HG03342 (cell line): ENCODE results near the gene MATN4.
"Not testable (repeated sequence)": the region's sequence is repeated elsewhere in the genome, so short reads cannot be mapped to it uniquely, and the experiment has no call there.

Experiments used
- ATAC-seq: cut with Tn5 transposase; IDR thresholded peaks from one replicate; pipeline ENCODE4 v1.9.1; 2021; ENCODE audit warnings: mild to moderate bottlenecking, moderate library complexity; ENCODE audit not compliant: unreplicated experiment

MATN4 gene

DNA sequence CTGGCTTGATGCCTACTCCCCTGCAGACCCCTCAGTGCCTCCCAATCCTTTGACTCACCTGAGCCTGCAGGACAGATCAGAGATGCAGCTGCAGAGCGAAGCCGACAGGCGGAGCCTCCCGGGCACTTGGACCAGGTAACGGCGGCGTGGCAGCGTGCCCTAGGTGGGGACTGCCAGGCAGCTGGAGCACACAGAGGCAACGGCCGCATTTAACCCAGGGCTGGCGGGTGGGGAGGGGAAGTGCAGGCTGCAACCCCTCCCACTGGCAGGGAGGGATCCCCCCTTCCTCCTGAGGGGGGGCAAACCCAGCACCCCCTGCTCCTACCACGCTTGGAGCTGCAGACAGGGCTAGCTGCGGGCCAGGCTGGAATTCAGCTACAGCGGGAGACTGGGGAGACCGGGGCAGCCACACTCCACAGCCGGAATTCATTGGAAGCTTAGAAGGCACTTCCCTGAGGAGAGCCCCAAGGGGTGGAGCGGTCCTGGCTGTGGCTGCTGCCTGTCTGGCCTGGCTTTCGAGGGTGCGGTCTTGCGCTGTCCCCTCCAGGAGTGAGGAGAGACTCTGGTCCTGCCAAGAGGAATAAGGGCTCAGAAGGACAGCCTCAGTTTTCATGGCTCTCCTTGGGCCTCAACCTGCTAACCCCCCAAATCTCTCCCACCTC lies at the start of gene MATN4:
Gene MATN4 (minus strand): TSS at position 183 of the 662 bp plus-strand sequence. CDS start 2,717 bp downstream, outside the sequence.
- no peak for ATAC-seq

- ATAC-seq = no peak
These were observed 47.3 kb upstream of the MATN4 start for GRCh38 chr20:45355209-45356084.

DNA sequence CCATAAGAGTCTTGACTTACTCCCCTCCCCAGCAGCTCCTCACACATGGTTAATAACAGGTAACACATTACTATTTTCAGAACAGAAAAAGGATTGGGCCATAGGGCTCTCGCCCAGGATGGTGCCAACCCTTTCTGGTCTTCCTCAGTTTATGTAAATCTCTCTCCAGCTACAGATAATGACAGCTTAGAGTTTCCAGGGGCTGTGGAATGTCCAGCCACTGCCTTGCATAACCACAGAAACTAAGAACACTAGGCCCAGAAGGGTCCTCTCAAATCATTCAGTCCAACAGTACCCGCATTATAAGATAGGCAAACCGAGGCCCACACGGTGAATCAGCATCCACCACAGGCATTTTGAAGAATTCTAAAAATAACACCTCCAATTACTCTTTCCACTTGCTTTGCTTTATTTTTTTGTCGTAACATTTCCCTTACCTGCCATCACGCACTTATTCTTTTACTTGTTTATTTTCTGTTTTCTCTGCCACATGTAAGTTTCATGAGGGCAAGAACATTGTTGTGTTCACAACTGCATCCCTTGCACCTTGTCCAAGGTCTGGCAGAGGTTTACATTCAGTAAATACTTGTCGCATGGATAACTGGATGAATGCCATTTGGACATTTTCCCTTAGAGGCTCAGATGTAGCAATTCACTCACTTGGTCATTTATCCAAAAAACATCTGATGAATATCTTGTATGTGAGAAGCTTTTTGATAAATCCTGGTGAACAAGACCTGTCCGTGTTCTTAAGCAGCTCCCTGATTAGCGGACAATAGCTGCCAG lies 46.5 kb upstream of the MATN4 start:
- ATAC-seq = no peak

DNA sequence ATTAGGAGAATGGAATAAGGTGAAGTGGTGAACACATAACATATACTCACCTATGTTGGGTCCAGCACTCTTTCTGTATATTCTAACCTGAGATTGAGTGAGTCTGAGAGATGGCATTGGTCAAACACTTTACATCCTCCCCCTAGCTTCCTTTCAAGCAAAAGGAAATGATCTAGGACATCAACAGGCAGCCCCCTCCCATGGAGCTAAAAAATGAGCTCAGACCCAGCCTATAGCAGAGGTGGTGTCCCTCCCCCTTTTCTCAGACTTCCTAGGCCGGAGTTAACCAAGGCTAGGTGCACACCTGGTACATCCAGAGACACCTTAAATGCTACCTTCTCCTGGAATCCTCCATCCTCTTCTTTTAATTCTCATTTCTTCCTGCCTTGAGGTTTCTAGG lies 45.6 kb upstream of the MATN4 start:
- no peak for ATAC-seq

DNA sequence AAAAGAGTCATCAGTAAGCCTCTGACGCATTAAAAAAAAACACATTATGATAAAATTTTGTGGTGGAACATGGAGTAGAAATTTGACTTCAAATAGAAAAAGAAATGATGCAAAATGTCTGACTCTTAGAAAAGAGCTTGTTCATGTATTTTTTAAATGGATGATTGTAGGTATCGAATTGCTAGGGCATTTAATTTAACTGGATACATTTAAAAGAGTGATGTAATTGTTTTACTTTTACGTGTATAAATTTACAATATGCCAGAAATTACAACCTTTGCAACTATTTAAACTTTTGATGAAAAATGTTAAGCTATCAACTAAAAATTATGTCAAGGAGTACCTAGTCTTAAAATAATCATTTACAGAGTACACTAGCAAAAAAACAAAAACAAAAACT lies 44.6 kb upstream of the MATN4 start:
- ATAC-seq = no peak

GRCh38 chr20:45350795-45351194 lies 42.7 kb upstream of the MATN4 start:
- ATAC-seq = not testable (repeated sequence)

DNA sequence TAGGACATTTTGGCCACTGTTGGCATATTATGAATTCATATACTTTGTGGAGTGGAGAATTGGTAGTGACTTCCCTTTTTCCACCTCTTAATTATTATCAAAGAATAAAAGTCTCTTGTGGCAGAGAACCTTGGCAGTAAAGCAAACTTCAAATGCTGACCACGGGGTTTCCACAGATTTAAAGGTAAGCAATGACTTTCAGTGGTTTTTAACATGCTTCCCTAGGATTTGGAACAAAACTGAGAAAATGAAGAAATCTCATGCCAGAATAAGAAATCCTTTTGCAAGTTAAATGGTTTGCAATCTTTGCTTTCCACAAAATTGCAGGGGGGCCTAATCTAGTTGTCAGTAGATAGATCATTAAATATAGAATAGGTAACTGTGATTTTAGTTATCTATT lies 42.1 kb upstream of the MATN4 start:
- ATAC-seq = no peak

DNA sequence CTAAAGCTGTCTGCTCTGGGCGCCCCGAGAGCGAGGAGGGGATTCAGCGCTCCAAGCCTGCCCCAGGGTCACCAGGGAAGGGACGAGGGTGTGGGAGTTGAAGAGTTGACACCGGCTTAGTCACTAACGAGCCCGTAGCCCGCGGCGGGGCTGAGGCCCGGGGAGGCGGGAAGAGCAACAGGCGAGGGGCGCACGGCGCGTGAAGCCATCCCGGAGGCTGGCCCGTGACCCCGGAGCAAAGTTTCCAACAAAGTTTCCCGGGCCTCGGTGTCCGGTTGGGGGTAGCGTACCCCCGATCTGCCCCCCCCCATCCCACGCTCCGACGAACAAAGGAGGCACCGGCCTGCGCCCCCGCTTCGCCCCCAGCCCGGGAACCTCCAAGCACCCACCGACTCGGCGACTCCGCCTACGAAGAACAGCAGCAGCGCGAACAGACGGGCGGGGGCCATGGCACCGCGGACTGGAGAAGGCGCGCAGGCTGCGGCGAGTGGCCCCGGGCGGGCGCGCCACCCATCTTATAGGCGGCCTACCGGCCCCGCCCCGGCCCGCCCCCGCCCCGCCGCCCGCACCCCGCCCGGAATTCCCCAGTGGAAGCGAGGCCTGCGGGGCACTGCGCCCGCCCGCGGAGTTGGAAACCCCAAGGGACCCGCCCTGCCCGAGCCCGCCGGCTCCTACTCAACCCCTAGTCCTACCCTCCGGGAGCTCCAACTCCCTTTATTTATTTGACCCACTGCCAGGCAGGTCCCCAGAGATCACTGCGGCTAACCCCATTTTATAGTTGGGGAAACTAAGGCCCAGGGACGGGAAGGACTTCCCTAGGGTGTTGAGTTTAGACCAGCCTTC lies 40.1 kb upstream of the MATN4 start, which contains the start of gene SDC4:
Gene SDC4 (minus strand): TSS at position 489 of the 843 bp plus-strand sequence. CDS start 40 bp downstream, at position 449.
- ATAC-seq = no peak

DNA sequence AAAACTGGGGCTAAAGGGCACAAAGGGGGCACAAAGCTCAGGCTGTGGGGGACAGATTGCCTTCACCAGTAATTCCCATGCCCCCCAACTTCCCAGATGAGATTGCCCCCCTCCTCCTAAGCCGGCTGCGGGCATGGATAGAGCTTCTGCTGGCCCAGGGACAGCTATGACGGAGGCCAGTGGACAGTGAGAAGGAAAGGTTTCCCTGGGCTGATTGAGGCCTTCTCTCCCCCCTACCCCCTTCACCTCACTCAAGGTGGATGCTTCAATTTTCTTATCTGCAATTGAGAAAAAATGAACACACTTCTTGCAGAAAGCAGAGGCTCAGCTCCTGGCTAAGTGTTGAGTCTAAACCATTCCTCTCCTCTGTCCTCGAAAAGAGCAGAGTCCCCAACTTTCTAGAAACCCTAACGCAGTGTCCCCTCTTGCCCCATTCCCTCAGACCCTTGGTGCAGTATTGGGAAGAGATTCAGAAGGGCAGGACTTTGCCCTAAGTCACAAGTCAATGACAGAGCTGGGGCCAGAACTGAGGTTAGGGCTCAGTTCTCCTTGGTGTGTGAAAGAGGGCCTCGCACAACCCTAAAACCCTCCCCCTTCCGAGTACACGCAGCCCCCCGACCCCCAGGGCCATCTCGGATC lies 39.3 kb upstream of the MATN4 start:
- no peak for ATAC-seq

GRCh38 chr20:45346851-45347250 lies 38.8 kb upstream of the MATN4 start:
- no peak for ATAC-seq

DNA sequence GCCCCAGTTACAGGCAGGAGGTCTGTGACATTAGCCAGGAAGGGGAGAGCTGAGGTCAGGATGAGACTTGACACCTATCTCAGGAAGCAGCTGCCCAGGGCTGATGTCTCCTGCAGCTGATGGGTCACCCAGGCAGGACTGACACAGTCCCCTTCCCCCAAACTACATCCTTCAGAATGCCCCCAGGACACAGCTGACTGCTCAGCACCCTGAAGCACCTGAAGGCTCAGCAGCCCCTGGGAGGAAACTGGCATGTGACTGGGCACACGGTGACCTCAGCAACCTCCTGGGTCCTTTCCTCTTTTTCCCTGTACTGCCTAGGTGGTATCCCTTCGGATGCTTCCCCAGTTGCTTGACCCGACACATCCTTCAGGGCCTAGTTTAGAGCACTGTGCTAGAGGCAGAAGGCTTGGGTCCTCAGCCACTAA lies 38.2 kb upstream of the MATN4 start:
- no peak for ATAC-seq

DNA sequence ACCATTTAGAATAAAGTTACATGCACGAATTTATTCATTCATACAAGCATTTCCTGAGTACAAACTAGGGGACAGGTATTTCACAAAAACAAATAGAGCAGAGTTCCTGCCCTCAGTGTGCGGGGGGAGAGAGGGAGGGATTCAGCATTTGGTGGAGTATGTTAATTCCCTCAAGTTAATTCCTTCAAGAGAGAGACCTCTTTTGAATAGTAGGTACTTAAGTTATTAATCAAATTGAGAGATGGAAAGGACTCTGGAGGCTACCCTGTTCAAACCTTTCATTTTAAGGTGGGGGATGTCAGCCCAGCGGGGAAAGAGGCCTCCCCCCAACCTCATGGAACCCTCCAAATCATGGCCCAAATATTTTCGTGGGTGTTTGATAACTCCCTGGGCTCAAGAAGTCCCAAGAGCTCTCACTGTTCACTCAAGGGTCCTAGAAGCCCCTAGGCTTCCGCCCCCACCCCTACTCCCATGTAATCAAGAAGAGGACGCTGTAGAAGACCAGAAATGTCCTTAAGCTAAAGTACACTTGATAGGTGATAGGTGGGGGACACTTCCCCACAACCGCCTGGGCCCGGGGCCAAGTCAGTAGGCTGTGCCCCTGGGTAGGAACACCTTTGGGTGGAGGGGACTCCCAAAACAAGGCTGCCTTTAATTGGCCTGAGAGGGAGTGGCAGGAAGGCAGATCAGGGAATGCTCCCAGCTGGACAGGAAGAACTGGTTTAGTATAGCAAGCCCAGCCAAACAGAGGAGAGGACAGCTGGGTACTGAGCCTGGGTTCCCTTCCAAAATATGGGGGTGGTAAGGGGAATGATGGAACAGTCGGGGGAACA lies 37.2 kb upstream of the MATN4 start:
- no peak for ATAC-seq

GRCh38 chr20:45344168-45344860 lies 36.2 kb upstream of the MATN4 start:
- no peak for ATAC-seq

GRCh38 chr20:45343532-45344167 lies 35.6 kb upstream of the MATN4 start:
- ATAC-seq = no peak

GRCh38 chr20:45342855-45343531 lies 34.9 kb upstream of the MATN4 start:
- no peak for ATAC-seq

- no peak for ATAC-seq
These were observed 34.1 kb upstream of the MATN4 start for GRCh38 chr20:45341939-45342854.
